HG02642 (cell line): Measurements from ENCODE around the gene ASCL4.
"Not testable (repeated sequence)": the region's sequence is repeated elsewhere in the genome, so short reads cannot be mapped to it uniquely, and the experiment has no call there.

Experiments
- ATAC-seq: cut with Tn5 transposase; IDR thresholded peaks from one replicate; pipeline ENCODE4 v1.9.1; 2021; ENCODE audit warnings: mild to moderate bottlenecking; ENCODE audit not compliant: unreplicated experiment, poor library complexity

Gene ASCL4

GRCh38 chr12:107774349-107775029, at the start of gene ASCL4:
Gene ASCL4 (plus strand): TSS chr12:107774704. CDS start chr12:107775219, 515 bp downstream.
- ATAC-seq = no peak

GRCh38 chr12:107727327-107727726, 47.2 kb upstream of the ASCL4 start:
- ATAC-seq = not testable (repeated sequence)

- ATAC-seq = not testable (repeated sequence)
Observed at GRCh38 chr12:107727742-107728141, 46.8 kb upstream of the ASCL4 start.

- ATAC-seq = no peak
Observed at GRCh38 chr12:107730618-107731341, 43.7 kb upstream of the ASCL4 start.

GRCh38 chr12:107731366-107731765, 43.1 kb upstream of the ASCL4 start:
- no peak for ATAC-seq

- ATAC-seq = no peak
Observed at GRCh38 chr12:107732365-107732764, 42.1 kb upstream of the ASCL4 start.

- ATAC-seq = no peak
Observed at GRCh38 chr12:107734139-107734538, 40.4 kb upstream of the ASCL4 start.

- ATAC-seq = no peak
Observed at GRCh38 chr12:107735763-107736162, 38.7 kb upstream of the ASCL4 start.

- ATAC-seq = peak; percentile 91
Observed at GRCh38 chr12:107736914-107737313, 37.6 kb upstream of the ASCL4 start.

GRCh38 chr12:107748472-107748871, 26.0 kb upstream of the ASCL4 start:
- no peak for ATAC-seq

- no peak for ATAC-seq
Observed at GRCh38 chr12:107749083-107749482, 25.4 kb upstream of the ASCL4 start.

- no peak for ATAC-seq
Observed at GRCh38 chr12:107759410-107759809, 15.1 kb upstream of the ASCL4 start.

GRCh38 chr12:107760207-107760808, 14.2 kb upstream of the ASCL4 start:
- ATAC-seq = peak; percentile 27

GRCh38 chr12:107760809-107761501, 13.5 kb upstream of the ASCL4 start, which contains the start of gene PRDM4:
Gene PRDM4 (minus strand): TSS chr12:107761137. CDS start chr12:107760515, 622 bp downstream.
- peak; percentile 95 for ATAC-seq

GRCh38 chr12:107761502-107761904, 13.0 kb upstream of the ASCL4 start:
- no peak for ATAC-seq

GRCh38 chr12:107762874-107763273, 11.6 kb upstream of the ASCL4 start:
- ATAC-seq = no peak

GRCh38 chr12:107764626-107765025, 9.9 kb upstream of the ASCL4 start:
- ATAC-seq = no peak

- no peak for ATAC-seq
Observed at GRCh38 chr12:107765316-107765715, 9.2 kb upstream of the ASCL4 start.

GRCh38 chr12:107767466-107767865, 7.0 kb upstream of the ASCL4 start:
- no peak for ATAC-seq

- no peak for ATAC-seq
Observed at GRCh38 chr12:107775093-107775721, 703 bp downstream of the ASCL4 start.
